ENCODE results near the gene FAM20A. TPM values are rescaled to one million over a fixed set of nuclear protein-coding genes. Genes with fewer than 3 reads are reported as not detected.

The FAM20A gene
- total RNA-seq, 1 experiment from 2014 or later = not detected

- in situ Hi-C loops (cut with HindIII; ENCODE audit: low sequenced_read_pairs) = no loop called here
- DNase-seq (ENCODE audit: low spot score) = no peak
Measured at GRCh38 chr17:68611353-68612208, 10.4 kb upstream of the FAM20A start.

GRCh38 chr17:68610554-68610953 is 9.4 kb upstream of the FAM20A start:
- in situ Hi-C loops (cut with HindIII; ENCODE audit: low sequenced_read_pairs) = no loop called here
- no peak for DNase-seq (ENCODE audit: low spot score)

- no peak for DNase-seq (ENCODE audit: low spot score)
- in situ Hi-C loops (cut with HindIII; ENCODE audit: low sequenced_read_pairs) = no loop called here
Measured at GRCh38 chr17:68608515-68609130, 7.5 kb upstream of the FAM20A start.

GRCh38 chr17:68606451-68607307 is 5.5 kb upstream of the FAM20A start:
- DNase-seq (ENCODE audit: low spot score) = no peak
- in situ Hi-C loops (cut with HindIII; ENCODE audit: low sequenced_read_pairs) = no loop called here

GRCh38 chr17:68605914-68606313 is 4.7 kb upstream of the FAM20A start:
- no peak for DNase-seq (ENCODE audit: low spot score)
- in situ Hi-C loops (cut with HindIII; ENCODE audit: low sequenced_read_pairs) = no loop called here

- in situ Hi-C loops (cut with HindIII; ENCODE audit: low sequenced_read_pairs) = no loop called here
- DNase-seq (ENCODE audit: low spot score) = no peak
Measured at GRCh38 chr17:68603656-68604055, 2.5 kb upstream of the FAM20A start.

GRCh38 chr17:68603027-68603426 is 1.9 kb upstream of the FAM20A start:
- DNase-seq (ENCODE audit: low spot score) = no peak
- in situ Hi-C loops (cut with HindIII; ENCODE audit: low sequenced_read_pairs) = no loop called here

GRCh38 chr17:68602289-68602688 is 1.1 kb upstream of the FAM20A start:
- DNase-seq (ENCODE audit: low spot score) = no peak
- in situ Hi-C loops (cut with HindIII; ENCODE audit: low sequenced_read_pairs) = no loop called here

- in situ Hi-C loops (cut with HindIII; ENCODE audit: low sequenced_read_pairs) = no loop called here
Measured at GRCh38 chr17:68601565-68602288, 560 bp upstream of the FAM20A start.

GRCh38 chr17:68600067-68600930 is 868 bp downstream of the FAM20A start:
- no peak for DNase-seq (ENCODE audit: low spot score)

More at GRCh38 chr17:68601565-68602288, 560 bp upstream of the FAM20A start:
- DNase-seq (ENCODE audit: low spot score) = no peak

GRCh38 chr17:68599552-68600066 is 1.6 kb downstream of the FAM20A start:
- in situ Hi-C loops (cut with HindIII; ENCODE audit: low sequenced_read_pairs) = no loop called here
- no peak for DNase-seq (ENCODE audit: low spot score)

More at GRCh38 chr17:68600067-68600930, 868 bp downstream of the FAM20A start:
- in situ Hi-C loops (cut with HindIII; ENCODE audit: low sequenced_read_pairs) = no loop called here

GRCh38 chr17:68599091-68599490 is 2.1 kb downstream of the FAM20A start:
- no peak for DNase-seq (ENCODE audit: low spot score)
- in situ Hi-C loops (cut with HindIII; ENCODE audit: low sequenced_read_pairs) = no loop called here

- in situ Hi-C loops (cut with HindIII; ENCODE audit: low sequenced_read_pairs) = no loop called here
- no peak for DNase-seq (ENCODE audit: low spot score)
Measured at GRCh38 chr17:68598545-68598961, 2.6 kb downstream of the FAM20A start.

- DNase-seq (ENCODE audit: low spot score) = no peak
- in situ Hi-C loops (cut with HindIII; ENCODE audit: low sequenced_read_pairs) = no loop called here
Measured at GRCh38 chr17:68598074-68598473, 3.1 kb downstream of the FAM20A start.

GRCh38 chr17:68596411-68596945 is 4.7 kb downstream of the FAM20A start:
- in situ Hi-C loops (cut with HindIII; ENCODE audit: low sequenced_read_pairs) = no loop called here
- DNase-seq (ENCODE audit: low spot score) = no peak

- DNase-seq (ENCODE audit: low spot score) = no peak
- in situ Hi-C loops (cut with HindIII; ENCODE audit: low sequenced_read_pairs) = no loop called here
Measured at GRCh38 chr17:68595986-68596385, 5.2 kb downstream of the FAM20A start.

GRCh38 chr17:68595496-68595895 is 5.7 kb downstream of the FAM20A start:
- DNase-seq (ENCODE audit: low spot score) = no peak
- in situ Hi-C loops (cut with HindIII; ENCODE audit: low sequenced_read_pairs) = no loop called here

- in situ Hi-C loops (cut with HindIII; ENCODE audit: low sequenced_read_pairs) = no loop called here
- no peak for DNase-seq (ENCODE audit: low spot score)
Measured at GRCh38 chr17:68594552-68594951, 6.6 kb downstream of the FAM20A start.
